PC-3 (cell line): Measurements from ENCODE around the gene ADCY9.

Experiments
- CTCF ChIP-seq: fragments of 300-600 bp; sonication (generic); conservative IDR thresholded peaks from 2 replicates; pipeline ENCODE4 v1.5.1; 2017; ENCODE audit warnings: antibody characterized with exemption, low read depth, mild to moderate bottlenecking, low read length
- EZH2 ChIP-seq: fragments of 300-600 bp; sonication (generic); IDR thresholded peaks from one replicate; pipeline ENCODE4 v1.6.1; 2017; ENCODE audit warnings: antibody characterized with exemption, mild to moderate bottlenecking, low read length; ENCODE audit not compliant: unreplicated experiment
- EZH2phosphoT487 ChIP-seq: fragments of 300-600 bp; sonication (generic); IDR thresholded peaks from 2 replicates; pipeline ENCODE4 v1.6.1; 2018; ENCODE audit warnings: mild to moderate bottlenecking, antibody characterized with exemption, low read length, borderline replicate concordance

- TF ChIP-seq CTCF (no peak), EZH2 (no peak), EZH2phosphoT487 (no peak)
Measured at GRCh38 chr16:4008116-4008515, 108.1 kb downstream of the ADCY9 start.
